GM21723 (cell line): ENCODE results near the gene LPAR1.

Experiments
- ATAC-seq: cut with Tn5 transposase; IDR thresholded peaks from one replicate; pipeline ENCODE4 v1.9.1; 2021; ENCODE audit warnings: mild to moderate bottlenecking, moderate library complexity; ENCODE audit not compliant: unreplicated experiment

LPAR1 gene

DNA sequence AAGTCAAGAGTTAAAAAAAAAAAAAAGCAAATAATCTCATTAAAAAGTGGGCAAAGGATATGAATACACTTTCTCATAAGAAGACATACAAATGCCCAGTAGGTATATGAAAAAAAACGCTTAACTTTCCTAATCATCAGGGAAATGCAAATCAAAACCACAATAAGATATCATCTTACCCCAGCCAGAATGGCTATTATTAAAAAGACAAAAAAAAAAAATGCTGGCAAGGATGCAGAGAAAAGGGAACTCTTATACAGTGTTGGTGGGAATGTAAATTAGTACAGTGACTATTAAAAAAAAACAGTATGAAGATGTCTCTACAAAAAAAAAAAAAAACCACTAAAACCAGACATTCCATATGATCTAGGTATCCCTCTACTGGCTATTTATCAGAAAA lies 79.4 kb downstream of the LPAR1 start:
- no peak for ATAC-seq

DNA sequence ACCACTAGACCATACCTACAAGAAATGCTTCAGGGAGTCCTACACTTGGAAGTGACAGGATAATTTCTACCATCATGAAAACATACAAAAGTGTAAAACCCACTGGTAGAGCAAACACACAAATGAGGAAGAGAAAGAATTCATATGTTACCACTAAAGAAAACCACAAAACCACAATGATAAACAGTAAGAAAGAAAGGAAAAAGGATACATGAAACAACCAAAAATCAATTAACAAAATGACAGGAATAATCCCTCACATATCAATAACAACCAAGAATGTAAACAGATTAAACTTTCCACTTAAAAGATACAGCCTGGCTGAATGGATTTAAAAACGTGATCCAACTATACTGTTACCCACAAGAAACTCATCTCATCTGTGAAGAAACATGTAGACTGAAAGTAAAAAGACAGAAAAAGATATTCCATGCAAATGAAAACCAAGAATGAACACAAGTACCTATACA lies 83.4 kb downstream of the LPAR1 start:
- ATAC-seq: no peak

DNA sequence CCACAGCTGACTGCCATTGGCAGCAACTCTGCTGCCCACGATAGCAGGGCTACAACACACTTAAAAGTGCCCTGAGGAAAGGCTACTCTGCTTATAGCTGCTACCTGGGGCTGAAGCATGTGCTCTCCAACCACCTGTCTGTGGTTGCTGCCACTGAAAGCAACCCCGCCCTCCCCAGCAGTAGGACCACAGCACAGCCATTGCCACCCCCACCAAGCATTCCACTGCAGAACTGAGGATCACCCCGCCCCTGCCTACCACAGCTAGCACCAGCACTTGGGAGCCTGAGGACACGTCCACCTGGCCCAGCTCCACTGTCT lies 85.8 kb downstream of the LPAR1 start:
- no peak for ATAC-seq

DNA sequence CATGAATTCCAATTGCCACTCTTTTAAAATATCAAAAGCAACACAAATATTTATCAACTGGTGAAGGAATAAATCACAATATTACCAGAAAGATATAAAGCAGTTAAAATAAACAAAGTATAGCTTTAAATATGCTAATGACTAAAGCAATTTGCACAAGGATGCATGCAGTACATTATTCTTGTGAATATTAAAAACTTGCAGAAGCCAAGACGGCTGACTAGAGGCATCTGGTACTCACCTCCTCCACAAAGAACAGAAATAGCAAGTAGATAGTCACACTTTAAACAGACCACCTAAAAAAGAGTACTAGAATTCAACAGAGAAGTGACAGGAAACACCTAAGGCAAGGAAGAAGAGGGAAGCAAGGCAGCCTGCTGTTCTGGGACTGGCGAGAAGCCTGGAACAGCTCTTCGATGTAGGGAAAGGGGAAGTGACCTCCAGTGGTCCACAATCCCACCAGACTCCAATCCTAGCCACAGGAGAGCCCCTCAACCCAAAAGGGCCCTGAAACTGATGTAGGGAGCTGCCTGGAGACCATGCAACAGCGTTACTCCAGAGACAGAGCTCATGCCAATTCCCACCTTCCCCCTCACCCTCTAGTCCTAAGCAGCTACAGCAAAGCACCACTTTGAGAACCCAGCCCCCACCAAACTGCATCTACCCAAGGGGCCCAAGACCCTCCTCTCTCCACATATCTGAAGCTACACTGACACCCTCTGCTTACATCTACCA lies 86.3 kb downstream of the LPAR1 start:
- no peak for ATAC-seq

DNA sequence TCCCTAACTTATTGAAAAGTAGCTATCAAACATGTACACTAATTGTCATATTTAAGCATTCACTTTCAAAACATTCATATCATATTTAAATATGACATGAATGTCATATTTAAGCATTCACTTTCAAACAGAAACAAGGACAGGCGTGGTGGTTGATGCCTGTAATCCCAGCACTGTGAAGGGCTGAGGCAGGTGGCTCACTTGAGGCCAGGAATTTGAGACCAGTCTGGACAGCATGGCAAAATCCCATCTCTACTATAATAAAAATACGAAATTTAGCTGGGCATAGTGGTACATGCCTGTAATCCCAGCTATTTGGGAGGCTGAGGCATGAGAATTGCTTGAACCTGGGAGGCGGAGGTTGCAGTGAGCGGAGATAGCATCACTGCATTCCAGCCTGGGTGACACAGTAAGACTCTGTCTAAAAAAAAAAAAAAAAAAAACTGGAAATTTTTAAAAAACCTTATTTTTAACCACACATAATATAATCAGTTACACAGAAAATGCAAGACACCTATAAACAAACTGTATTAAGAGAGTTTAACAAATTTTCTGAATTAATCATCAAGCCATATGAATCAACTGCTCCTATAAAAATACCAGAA lies 88.1 kb downstream of the LPAR1 start:
- ATAC-seq: no peak

DNA sequence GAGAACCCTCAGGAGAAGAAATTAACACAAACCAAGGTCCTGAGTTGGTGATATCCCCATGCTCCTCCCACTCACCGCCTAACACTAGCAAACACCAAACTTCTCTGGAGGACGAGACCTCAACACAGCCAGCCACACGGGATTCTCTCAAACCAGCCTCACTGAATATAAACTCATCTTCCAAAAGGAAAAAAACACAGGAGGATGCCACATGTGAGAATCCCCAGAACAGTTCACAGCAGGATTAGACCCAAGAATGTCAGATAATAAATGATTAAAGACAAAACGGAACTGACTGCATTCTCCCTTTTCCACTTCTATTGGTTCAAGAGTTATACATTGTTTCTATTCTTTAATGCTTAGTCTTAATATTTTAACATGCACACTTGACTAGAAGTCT lies 89.2 kb downstream of the LPAR1 start:
- no peak for ATAC-seq

DNA sequence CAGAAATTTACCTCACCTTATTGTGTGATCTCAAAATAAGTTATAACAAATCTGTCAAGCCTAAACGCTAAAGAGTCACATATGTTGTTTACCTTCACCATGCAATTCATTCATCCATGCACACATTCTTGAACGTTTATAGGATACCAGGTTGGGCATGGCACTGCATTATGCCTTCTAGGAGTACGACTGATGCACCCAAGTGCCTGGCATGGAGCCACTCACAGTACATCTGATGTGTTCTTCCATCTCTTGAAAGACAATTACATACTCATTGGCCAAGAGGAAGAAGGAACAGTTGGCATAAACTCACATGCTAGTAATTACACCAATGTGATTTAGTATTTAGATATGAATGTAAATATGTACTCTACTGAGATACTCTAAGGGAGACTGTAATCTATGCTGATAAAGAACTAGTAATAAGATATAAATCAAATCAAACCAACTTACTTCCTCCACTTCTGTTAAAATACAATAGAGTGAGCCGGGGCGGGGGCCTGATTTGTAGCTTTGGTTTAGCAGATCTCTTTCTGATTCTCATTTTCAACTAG lies 90.7 kb downstream of the LPAR1 start:
- no peak for ATAC-seq

DNA sequence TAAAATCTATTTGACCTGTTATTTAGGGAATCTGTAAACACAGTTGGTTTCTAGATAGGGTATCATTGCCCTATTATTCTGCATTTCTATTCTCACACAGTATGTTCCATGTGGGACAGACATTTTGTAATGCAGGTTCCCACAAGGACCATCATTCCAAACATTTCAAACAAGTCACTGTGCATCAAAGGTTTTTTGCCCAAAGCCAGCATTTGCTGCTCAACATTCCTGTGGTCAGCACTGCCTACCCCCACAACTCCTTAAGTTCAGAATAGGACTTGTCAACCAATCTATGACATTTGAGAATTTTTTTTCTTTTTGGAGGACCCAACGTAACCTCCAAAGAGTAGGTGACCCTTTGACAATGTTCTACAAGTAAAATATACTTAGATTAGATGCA lies 95.7 kb downstream of the LPAR1 start:
- ATAC-seq: no peak

DNA sequence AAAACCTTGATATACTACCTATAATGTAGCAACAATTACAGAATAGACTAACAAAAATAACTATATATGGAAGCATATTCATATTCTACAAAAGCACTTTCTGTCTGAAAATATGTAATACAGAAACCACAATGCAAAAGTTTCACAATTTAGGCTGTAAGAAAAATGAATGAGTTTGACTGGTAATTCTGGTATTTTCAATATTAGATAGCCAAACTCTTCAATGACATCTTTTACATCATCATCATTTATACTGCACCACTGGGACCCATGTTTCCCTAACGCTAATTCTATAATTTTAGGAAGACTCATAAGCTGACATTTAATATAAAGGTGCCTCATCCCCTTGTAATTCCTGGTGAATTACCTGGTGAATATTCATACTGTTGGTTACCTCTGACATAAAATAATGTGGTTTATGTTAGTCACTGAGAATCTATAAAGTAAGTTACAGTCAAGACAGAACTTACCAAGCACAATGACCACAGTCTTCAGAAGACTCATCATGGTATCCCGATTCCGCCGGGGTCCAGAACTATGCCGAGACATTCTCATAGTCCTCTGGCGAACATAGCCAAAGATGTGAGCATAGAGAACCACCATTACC lies 97.2 kb downstream of the LPAR1 start:
- no peak for ATAC-seq

DNA sequence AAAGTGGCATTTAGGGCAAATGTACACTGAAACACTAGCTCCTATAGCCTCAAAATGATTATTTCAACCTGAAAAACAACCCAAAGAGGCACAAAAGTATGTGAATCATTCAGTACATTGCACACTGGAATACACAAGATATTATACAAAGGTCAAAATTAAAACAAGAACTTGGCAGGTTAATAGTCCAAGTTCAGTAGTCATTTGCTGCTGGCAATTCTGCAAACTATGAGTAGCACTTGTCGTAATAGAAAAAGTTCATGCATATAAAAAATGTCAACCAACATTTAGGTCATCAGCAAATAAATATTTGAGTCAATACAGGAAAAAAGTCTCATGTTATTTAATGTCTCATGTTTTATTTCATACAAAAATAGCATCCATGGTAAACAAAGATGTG lies 98.7 kb downstream of the LPAR1 start:
- no peak for ATAC-seq

DNA sequence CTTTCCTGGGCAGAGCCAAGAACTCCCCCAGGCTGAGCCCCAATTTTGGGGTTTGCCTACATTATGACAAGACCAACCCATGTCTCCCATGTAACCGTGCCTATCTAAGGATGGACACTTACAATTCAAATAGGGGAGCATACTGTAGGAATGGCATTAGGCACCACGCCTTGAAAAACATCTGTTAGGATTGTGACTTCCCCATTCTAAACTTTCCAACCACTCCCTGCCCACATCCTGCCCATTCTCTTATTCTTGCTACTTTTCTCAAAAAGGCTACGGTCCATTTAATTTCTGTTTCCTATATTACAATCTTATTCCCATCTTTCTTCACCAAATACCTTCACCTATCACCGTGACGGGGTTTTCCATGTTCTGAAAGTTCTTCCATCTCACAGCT lies 99.2 kb downstream of the LPAR1 start:
- ATAC-seq: no peak

DNA sequence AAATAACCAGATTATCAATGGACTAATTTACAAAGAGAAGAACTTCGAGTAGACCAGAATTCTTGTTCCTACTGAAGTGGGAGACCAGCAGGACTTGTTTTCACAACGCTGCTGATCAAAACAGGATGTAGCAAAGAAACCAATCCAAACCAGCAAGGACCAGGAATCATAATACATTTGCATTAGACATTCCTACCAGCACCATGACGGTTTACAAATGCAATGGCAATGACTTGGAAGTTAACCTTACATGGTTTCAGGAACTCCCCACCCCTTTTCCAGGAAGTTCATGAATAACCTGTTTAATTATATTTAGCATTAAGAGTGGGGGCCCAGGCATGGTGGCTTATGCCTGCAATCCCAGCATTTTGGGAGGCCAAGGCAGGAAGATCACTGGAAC lies 100.0 kb downstream of the LPAR1 start:
- no peak for ATAC-seq

DNA sequence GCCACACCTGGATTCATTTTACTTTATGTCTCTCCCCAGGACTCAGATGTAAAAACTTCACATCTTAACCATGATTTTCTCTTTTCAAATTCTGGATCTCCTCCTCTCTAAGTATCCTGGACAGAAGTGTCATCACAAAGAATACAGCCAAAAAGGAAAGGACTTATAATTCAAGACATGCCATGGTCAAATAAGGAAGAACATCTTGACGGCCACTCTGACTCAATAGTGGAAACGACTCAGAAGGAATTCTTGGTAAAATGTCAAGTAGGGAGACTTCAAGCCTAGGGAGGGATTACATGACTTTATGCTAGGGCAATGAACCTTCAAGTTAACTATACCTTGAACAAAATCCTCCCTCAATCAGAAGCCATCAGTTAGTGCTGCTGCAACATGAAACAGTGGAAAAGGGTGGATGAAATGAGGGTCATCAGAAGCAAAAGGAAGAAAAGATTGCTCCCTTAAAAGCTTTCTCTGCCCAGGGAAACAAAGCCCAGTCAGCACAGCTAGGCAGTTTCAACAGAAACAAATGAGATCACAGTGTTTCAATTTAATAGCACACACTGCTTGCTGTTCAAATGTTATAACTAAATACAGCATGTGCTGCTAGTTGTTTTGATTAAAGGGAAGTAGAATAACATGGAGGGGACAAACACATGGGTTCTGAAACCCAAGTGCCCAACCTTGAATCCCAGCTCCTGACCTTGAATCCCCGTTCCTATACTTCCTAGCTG lies 101.4 kb downstream of the LPAR1 start:
- no peak for ATAC-seq

DNA sequence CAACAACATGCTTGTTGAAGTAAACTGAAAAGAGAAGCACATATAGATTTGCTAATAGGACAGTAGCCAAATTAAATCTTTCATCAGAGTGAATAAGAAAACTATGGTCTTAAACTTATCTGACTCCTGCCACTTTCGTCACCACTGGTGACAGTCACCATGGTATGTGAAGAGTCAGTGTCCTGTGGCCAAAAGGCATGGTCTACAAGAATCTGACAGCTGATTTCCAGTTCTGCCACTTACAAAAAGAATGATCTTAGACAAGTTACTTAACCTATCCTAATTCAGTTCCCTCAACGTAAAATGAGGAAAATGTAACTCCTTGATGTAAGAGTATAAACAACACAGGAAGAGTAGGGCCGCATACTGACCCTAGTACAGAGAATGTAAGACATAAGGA lies 102.0 kb downstream of the LPAR1 start:
- no peak for ATAC-seq

DNA sequence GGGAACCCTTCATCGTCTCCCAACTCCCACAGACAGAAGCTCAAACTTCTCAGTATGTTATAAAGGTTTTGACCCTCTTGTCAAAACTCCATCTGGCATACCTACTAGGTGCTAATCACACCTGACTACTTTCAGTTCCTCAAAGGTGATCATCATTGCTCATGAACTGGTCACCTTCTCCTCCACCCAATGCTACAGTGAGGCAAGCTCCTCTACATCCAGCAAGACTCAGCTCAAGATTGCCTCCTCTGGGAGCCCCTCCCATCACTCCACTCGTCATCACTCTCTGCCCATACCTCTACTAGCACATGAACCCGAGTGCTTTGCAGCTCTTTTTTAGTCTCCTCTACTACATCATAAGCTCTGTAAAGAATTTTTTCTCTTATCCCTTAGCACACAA lies 102.4 kb downstream of the LPAR1 start:
- no peak for ATAC-seq

DNA sequence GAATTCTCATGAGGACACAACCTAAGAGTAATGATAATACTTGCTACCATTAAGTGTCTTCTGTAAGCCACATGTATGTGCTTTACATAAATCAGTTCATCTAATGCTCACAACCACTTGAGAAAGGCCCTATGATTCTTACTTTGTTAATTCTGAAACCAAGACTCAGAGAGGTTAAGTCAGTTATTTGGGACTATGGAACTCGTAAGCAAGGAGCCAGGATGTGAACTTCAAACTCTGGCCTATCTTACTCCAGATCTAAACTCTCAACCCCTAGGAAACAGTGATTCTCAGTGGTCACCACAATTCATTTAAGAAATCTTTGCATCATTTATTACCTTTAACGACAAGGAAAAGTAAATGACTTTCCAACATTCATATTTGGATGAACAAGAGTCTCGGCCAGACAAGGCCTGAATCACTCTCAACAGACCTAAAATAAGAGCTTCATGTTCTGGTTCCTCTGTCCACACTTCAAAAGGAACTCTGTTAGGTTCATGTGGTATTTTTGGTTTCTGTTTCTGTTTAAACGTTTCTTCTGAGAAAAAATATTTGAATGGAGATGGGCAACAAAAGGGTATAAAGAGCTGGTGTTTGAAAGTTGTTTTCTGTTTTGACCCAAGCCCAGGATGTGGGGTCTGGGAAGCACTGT lies 104.8 kb downstream of the LPAR1 start:
- peak; percentile 87 for ATAC-seq

DNA sequence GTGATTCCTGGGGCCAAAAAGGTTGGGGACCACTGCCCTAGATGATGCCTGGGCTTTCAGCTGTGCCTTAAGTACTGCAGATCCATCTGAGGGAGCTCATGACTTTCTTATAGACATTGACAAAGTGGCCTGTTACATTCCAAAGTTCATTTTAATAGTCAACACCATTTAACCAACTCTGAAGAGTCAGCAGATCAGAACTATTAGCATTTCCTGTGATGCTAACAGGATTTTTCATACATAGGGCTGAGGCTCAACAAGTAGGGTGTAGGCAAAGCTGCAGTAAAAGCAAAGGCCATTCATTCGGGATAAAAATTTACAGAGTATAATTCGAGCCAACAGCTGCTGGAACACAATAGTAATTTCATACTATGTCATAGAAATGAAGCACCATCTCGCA lies 105.4 kb downstream of the LPAR1 start:
- no peak for ATAC-seq

DNA sequence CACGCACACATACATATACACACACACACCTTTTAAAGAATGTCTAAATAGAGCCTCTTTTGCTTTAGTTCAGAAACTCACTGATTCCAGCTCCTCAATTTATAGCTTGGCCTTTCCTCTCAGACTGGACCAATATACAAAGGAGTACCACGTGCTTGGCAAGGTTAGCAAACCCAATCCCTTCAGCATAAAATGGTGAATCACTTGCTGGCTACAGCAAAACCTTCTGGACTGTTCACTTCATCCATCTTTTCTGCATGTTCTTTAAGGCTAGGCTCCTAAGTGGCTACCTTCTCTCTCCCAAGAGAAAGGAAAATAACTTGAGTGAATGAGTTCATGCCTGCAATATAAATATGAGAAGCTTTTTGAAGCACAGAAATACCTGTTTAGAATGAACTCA lies 109.7 kb downstream of the LPAR1 start:
- ATAC-seq: no peak

DNA sequence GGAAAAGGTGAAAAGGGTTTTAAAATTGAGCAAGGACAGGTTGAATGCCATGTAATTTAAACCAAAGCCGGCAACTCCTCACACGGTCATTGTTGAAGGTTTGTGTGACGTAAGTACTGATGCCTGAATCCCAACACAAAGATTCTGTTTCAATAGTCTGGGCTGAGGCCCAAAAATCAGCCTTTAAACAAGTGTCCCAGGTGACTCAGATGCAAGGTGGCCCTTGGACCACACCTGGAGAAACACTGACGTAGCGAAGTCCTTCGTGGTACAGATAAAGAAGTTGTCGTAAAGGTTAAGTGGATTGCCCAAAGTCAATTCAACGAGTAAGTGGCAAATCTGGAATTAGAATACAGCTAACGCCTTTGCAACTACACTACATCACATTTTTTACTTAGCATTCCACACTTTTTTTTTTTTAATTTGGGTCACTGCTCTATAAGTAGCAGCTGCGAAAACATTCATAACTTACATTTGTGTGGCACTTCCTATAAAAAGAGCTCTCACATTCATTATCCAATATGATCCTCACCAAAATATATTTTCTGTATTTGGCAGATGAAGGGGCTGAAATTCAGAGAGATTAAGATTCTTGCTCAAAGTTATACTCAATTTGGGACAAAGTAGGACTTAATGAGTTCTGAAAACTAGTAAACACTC lies 111.3 kb downstream of the LPAR1 start:
- ATAC-seq: no peak

DNA sequence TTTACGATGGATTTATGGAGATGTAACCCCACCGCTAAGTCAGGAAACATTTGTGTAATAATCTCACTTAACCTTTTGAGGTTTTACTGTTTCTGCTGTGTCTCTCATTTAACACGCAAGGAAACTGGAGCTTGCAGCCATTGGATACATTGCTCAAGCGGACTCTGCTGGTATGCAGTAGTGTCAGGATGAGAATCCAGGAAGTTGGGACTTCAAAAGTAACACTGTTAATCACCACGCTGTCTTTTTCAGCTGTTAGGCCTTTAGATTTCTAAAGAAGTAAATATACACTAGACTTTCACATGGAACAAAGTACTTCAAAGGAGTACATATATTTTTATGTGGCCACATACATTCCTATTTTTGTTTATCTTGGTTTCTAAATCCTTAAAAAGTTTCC lies 114.7 kb downstream of the LPAR1 start:
- ATAC-seq: no peak

DNA sequence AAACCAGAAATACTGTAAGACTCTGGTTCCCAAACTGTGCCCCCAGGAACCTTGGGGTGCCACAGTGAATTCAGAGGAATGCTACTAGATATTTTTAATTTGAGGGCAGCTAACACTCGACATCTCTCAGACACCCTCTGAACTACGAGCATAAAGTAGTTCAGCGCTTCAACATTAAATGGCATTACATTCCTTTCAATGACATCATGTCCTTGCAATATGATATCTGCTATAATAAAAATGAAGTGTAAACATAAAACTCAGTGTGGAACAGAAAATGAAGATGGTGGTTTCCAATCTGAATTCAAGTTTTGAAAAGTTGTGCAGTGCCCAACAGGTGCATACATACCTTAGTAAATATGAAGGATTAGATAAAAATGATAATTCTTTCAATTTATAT lies 116.1 kb downstream of the LPAR1 start:
- ATAC-seq: no peak
